HG02588 (cell line): ENCODE measurements around the gene DNAH11.
"Not testable (repeated sequence)": the region's sequence is repeated elsewhere in the genome, so short reads cannot be mapped to it uniquely, and the experiment has no call there.

Source experiments
- ATAC-seq: cut with Tn5 transposase; IDR thresholded peaks from one replicate; pipeline ENCODE4 v1.9.1; 2021; ENCODE audit warnings: mild to moderate bottlenecking, moderate library complexity; ENCODE audit not compliant: unreplicated experiment

Gene DNAH11

GRCh38 chr7:21768279-21768678, 225.4 kb downstream of the DNAH11 start:
- ATAC-seq: no peak

- ATAC-seq: no peak
These were observed 228.4 kb downstream of the DNAH11 start for GRCh38 chr7:21771266-21771665.

GRCh38 chr7:21771906-21772610, 229.2 kb downstream of the DNAH11 start:
- ATAC-seq: no peak

GRCh38 chr7:21773326-21773725, 230.5 kb downstream of the DNAH11 start:
- no peak for ATAC-seq

GRCh38 chr7:21777921-21778320, 235.1 kb downstream of the DNAH11 start:
- no peak for ATAC-seq

- ATAC-seq: no peak
These were observed 236.1 kb downstream of the DNAH11 start for GRCh38 chr7:21778953-21779352.

GRCh38 chr7:21782996-21783395, 240.2 kb downstream of the DNAH11 start:
- no peak for ATAC-seq

GRCh38 chr7:21784989-21785388, 242.2 kb downstream of the DNAH11 start:
- no peak for ATAC-seq

- no peak for ATAC-seq
These were observed 263.0 kb downstream of the DNAH11 start for GRCh38 chr7:21805791-21806190.

GRCh38 chr7:21806388-21806787, 263.5 kb downstream of the DNAH11 start:
- no peak for ATAC-seq

GRCh38 chr7:21819048-21819447, 276.2 kb downstream of the DNAH11 start:
- no peak for ATAC-seq

- no peak for ATAC-seq
These were observed 286.0 kb downstream of the DNAH11 start for GRCh38 chr7:21828841-21829240.

GRCh38 chr7:21829731-21830130, 286.9 kb downstream of the DNAH11 start:
- no peak for ATAC-seq

GRCh38 chr7:21844742-21845141, 301.9 kb downstream of the DNAH11 start:
- ATAC-seq: no peak

- no peak for ATAC-seq
These were observed 307.9 kb downstream of the DNAH11 start for GRCh38 chr7:21850531-21851285.

GRCh38 chr7:21851559-21851967, 308.7 kb downstream of the DNAH11 start:
- no peak for ATAC-seq

GRCh38 chr7:21865631-21866204, 322.9 kb downstream of the DNAH11 start:
- ATAC-seq: not testable (repeated sequence)

- ATAC-seq: no peak
These were observed 323.9 kb downstream of the DNAH11 start for GRCh38 chr7:21866731-21867130.

- ATAC-seq: no peak
These were observed 324.4 kb downstream of the DNAH11 start for GRCh38 chr7:21867226-21867625.

GRCh38 chr7:21867816-21868575, 325.2 kb downstream of the DNAH11 start:
- ATAC-seq: no peak

GRCh38 chr7:21868576-21868850, 325.7 kb downstream of the DNAH11 start:
- no peak for ATAC-seq
